ENCODE results near the gene TGIF1.

Gene TGIF1

DNA sequence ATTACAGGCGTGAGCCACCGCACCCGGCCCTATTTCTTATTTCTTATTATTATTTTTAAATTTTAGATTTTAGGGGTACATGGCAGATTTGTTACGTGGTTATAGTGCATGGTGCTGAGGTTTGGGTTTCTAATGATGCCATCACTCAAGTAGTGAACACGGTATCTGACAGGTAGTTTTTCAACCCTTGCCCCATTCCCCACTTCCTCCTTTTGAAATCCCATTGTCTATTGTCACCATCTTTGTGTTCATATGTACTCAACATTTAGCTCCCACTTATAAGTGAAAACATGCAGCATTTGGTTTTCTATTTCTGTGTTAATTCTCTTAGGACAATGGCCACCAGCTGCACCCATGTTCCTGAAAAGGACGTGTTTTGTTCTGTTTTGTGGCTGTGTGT lies 39.5 kb downstream of the TGIF1 start:
- DNase-seq, result no peak

DNA sequence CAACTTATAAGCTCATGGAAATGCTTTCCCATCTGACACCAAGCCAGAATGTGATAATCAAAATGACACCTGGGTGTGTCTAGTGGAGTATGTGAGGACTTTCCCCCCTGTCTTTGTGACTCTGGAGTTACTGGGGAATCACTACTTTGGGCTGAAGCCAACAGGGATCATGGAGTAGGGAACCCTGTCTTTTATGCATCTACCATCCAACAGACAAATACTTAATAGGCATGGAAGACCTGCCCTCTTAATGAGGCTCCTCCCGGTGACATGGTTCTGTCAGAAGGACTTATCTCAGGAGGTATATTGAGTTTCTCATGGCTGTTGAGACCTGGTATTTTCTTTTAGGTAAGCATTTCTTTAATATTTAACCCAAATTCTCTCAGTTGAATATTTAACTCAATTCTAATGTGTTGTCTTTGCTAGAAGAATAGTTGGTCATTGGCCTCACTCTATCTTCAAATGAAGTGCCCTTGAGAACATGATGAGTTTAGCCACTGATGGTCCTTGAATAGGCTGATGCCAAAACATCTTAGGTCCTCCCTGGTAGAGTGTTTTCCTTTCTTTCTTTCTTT lies 42.1 kb downstream of the TGIF1 start:
- no peak for DNase-seq

DNA sequence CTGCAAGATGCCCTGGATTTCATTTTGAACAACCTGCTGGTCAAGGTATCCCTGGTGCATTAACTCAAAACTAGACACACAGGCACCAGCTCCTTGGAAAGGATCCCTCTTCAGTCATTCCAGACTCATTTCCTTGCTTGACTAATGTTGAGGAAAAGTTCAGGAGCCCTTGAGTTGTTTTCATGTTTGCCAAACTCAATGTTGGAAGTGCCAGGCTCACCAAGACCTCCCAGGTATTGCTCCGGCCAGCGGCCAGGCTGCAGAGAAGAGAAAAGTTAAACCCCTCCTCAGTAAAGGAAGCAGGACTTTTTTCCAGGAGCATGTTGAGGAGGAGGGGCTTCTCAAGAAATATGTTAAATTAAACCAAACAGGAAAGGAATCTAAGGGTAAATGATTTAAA lies 42.7 kb downstream of the TGIF1 start:
- DNase-seq, result no peak

DNA sequence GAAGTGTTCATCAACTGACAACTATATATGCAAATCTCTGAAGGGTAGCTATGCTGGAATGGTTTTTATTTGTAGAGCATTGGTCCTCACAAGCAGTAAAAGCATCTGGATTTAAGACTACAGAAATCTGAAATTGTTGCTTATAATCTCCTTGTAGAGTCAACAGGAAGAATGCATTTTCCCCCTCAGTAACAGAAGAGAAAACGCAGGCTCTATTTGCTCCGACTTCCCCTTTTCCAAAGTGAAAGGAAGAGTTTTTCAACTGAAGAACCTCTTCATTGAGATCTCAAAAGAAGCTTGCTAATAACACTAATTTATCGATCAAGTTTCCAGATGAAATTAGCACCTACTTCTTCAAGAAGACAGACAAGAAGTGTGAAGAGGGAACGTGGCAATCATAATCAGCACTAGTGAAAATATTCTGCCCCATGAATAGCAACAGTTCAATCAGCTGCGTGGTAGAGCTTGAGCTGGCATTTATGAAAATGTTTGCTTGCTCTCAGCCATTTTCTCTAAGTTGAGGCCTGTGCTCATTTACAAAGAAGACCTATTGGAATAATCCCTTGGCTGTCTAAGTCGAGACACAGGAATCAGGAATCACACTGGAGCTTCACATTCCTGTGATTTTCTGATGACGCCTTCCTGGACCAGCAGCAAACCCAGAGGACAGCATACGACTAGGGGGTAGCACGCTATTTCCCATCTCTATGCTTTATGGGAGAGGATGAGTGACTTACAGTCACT lies 43.7 kb downstream of the TGIF1 start:
- no peak for DNase-seq

GRCh38 chr18:3494245-3494526 lies 44.2 kb downstream of the TGIF1 start:
- no peak for DNase-seq

- no peak for DNase-seq
These were observed 44.6 kb downstream of the TGIF1 start for GRCh38 chr18:3494569-3494968.

DNA sequence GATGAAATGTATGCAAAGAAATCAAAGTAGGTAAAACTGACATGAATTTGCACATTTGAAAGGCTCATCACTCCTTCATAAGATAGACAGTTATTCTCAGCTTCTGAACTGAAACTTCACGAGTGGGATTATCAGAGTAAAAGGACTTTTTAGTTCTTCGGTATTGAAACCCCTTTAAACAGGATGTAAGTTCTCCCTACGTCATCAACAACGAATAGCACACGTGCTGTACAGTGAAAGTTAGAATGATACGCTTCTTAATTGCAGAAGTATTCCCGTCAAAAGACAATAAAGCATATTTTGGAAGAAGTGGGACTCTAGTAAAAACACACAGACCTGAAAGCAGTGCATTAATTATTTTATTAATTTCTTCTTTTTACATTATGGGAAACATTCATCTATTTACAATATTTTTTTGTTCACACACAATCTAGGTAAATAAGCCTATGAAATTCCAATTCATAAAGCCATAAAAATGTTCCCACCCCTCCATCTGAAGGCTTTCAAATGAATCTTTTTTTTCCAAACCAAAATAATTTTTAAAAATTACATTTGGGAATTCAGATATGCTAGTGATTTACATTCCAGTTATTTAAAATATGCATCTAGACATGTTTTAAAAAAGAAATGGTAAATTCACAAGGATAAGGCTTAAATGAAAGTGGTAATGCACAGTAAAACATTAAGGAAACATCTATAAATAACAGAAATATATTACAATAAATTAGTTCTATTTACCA lies 45.9 kb downstream of the TGIF1 start:
- DNase-seq, result no peak

DNA sequence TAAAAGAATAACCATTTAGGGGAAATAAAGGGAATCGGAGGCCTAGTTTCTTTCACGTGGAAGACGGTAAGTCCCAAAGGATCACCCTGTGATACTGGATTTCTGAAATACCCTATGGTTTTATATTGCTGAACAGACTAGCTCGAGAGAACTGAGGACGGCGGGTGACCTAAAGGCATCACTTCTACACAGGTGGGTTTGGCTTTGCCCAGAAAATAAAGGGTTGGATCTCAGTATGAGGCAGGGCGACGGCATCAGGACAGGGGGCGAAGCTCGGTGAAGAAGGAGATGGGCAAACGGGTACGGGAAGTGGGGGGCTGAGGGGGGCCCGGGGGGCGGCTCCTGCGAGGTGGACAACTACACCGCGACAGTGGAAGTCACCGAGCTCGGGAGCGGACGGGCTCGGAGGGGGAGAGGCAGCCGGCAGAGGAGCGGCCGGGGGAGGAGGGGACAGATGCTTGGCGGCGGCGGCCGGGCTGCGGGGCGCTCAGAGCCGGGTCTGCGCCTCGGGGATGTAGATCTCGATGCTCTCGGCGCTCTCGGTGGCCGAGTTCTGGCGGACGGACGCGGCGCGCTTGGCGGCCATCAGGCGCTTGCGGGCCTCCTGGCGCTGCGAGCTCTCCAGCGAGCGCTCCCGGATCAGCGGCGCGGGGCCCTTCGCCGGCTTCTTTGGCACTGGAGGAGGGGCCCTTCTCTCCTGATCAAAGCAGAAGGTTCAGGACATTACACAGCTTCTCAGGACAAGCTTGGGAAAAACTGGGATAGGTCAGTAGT lies 48.9 kb downstream of the TGIF1 start:
- no peak for DNase-seq

DNA sequence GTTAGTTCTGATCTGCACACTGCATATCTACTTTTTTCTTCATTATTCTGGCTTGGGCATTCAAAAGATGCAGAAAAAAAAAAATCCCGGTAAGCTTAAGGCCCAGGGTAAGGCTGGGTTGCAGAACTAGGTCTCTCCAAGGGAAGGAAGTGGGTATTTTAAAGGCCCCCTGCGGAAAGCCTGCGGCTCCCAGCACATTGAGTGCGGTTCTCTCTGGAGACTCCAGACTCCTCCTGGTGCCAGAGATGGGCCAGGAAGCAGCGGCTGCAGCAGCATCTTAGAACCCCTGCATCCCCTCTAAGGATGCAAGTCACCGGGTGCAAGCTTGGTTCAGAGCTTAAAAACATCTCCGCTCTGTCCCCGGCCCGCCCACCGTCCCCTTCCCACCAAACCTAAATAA lies 49.5 kb downstream of the TGIF1 start:
- no peak for DNase-seq

DNA sequence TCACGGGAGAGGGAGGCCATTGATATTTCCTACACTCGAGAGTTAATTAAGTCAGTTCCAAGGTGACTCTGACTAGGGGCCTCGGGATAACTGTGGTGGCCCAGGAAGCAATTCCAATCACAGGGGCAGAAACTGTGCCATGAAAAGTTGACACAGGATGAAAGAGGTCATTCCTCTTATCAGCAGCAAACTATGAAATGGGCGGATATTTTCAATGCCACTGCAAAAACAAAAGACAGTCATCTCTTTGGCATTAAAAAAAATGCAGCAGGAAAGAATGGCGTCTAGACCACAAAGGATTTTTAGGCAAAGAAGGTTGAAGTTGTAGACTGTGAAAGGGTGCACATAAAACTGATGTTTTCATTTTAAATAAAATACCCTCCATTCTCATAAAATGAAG lies 50.0 kb downstream of the TGIF1 start:
- DNase-seq, result no peak

GRCh38 chr18:3502650-3503049 lies 52.7 kb downstream of the TGIF1 start:
- DNase-seq, result no peak

DNA sequence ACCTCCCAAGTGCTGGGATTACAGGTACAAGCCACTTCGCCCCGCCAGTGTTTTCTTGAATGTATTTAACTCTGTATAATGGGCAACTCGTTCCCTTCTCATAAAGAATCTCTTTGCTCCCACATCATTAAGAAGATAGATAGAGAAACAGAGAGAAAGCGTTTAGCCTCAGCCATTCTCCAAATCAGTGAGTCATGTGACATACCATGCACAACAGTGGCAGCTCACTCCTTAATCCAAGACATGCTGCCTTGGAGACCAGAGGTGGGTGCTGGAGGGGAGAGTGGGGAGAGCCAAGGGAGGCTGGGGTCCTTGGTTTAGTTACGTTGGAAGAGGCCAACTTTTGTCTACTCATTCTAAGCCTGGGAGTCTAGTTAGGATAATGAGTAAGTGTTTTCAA lies 54.7 kb downstream of the TGIF1 start:
- DNase-seq, result no peak

GRCh38 chr18:3508576-3509549 lies 58.9 kb downstream of the TGIF1 start:
- no peak for DNase-seq
